Measurements from ENCODE around the gene SLC23A2. TPM values are rescaled to one million over a fixed set of nuclear protein-coding genes. Genes with fewer than 3 reads are reported as not detected.

Gene SLC23A2
- polyA plus RNA-seq, 3 donors, result 3.3 to 28.4 (median 6.4) TPM

DNA sequence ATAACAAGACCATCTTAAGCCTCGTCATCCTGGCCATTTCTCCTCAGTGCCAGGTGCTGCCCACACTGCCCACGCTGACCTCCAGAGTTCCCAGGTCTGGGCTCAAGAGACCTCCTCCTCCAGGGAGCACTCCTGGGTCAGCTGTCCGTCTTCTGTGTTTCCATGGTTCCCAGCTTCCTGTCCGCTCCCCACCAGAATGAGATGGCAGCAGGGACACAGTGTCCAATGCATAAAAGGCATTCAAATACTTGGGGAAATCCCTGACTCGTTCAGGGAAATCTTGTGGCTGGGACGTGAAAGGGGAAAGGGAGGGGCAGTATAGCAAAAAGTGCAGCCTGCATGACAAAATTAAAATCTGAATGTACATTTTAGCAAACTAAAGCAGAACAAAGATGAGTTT, 54.3 kb downstream of the SLC23A2 start:
- no peaks in the 10 kb centered on the region for H3K4me1 ChIP-seq (ENCODE audit: control insufficient read depth in 1 of 2, insufficient read depth in 2 of 2, low read length in 2 of 2)
- no peak overlapping the region for H3K4me3 Mint-ChIP-seq
- no peak overlapping the region for H2AFZ ChIP-seq (ENCODE audit: insufficient read depth, low read depth, low read length, poor library complexity, severe bottlenecking)
- no peak overlapping the region for H3K4me3 ChIP-seq (replicated peaks in 1 of 3; ENCODE audit: low read depth in 2 of 3, low read length in 3 of 3)
- H3K27ac Mint-ChIP-seq, result peak overlapping the region in 1 of 7 donors; percentile 23
- intact Hi-C loops (cut with micrococcal nuclease), result no loop called here
- H3K4me1 Mint-ChIP-seq, result peaks cover 25% of the 10 kb centered on the region
- peaks cover 44 to 52% of the 10 kb centered on the region in 2 donors for H3K36me3 Mint-ChIP-seq
- H3K27ac ChIP-seq (ENCODE audit: low read depth in 1 of 2, low read length in 2 of 2), result no peak overlapping the region
- H4K20me1 ChIP-seq (ENCODE audit: insufficient read depth, low read length), result peaks cover 69% of the 10 kb centered on the region
- TF ChIP-seq, protein P1, sequence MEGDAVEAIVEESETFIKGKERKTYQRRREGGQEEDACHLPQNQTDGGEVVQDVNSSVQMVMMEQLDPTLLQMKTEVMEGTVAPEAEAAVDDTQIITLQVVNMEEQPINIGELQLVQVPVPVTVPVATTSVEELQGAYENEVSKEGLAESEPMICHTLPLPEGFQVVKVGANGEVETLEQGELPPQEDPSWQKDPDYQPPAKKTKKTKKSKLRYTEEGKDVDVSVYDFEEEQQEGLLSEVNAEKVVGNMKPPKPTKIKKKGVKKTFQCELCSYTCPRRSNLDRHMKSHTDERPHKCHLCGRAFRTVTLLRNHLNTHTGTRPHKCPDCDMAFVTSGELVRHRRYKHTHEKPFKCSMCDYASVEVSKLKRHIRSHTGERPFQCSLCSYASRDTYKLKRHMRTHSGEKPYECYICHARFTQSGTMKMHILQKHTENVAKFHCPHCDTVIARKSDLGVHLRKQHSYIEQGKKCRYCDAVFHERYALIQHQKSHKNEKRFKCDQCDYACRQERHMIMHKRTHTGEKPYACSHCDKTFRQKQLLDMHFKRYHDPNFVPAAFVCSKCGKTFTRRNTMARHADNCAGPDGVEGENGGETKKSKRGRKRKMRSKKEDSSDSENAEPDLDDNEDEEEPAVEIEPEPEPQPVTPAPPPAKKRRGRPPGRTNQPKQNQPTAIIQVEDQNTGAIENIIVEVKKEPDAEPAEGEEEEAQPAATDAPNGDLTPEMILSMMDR (IDR thresholded peaks at IDR 0.05), result no peak
- H3K9ac ChIP-seq (ENCODE audit: insufficient read depth, low read length, poor library complexity, severe bottlenecking), result no peak overlapping the region
- H3K36me3 ChIP-seq (replicated peaks in 1 of 2; ENCODE audit: control insufficient read depth in 1 of 2, insufficient read depth in 2 of 2, low read length in 2 of 2), result peaks cover 6 to 48% of the 10 kb centered on the region in 2 donors
- H3K27me3 ChIP-seq (ENCODE audit: control insufficient read depth in 2 of 2, insufficient read depth in 2 of 2, low read length in 2 of 2), result no peaks in the 10 kb centered on the region
- WGBS (ENCODE audit: insufficient coverage), result 91% methylated on average over 3 of the region's 6 CpGs
- no peaks in the 10 kb centered on the region for H3K9me3 Mint-ChIP-seq
- H3K79me2 ChIP-seq (ENCODE audit: insufficient read depth, low read length), result peaks cover 14% of the 10 kb centered on the region
- no peaks in the 10 kb centered on the region for H3K9me3 ChIP-seq (replicated peaks in 1 of 2; ENCODE audit: control insufficient read depth in 1 of 2, insufficient read depth in 1 of 2, low read length in 2 of 2)
- no peak for DNase-seq
- H3K27me3 Mint-ChIP-seq (ENCODE audit: low read depth in 3 of 3), result peaks cover 0 to 2% (median 0%) of the 10 kb centered on the region in 3 donors
- no peak overlapping the region for H3K4me2 ChIP-seq (replicated peaks; ENCODE audit: extremely low read depth, low read length, poor library complexity, severe bottlenecking)

DNA sequence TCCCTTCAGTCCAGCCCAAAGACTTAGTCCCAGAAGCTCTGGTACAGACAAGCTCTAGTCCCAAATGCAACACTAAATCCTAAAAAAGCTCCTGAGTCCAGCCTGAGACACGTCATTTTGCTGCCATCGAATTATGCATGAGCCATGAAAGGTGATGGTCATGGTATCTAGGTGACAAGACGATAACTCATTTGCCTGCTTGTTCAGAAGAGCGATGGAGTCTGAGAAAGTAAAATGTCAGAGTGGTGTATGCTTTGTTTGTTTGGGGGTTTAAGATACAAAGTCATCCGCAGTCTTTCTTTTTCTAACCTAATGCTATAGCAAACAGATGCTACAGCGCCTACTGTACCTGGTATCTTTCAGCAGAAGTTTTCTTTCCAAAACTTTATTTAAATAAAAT, 54.7 kb downstream of the SLC23A2 start:
- H3K79me2 ChIP-seq (ENCODE audit: insufficient read depth, low read length), result peaks cover 14% of the 10 kb centered on the region
- intact Hi-C loops (cut with micrococcal nuclease), result no loop called here
- no peak overlapping the region for H3K4me3 Mint-ChIP-seq

More for the DNA sequence above, 54.7 kb downstream of the SLC23A2 start:
- H4K20me1 ChIP-seq (ENCODE audit: insufficient read depth, low read length), result peaks cover 73% of the 10 kb centered on the region
- Mint-ChIP-seq H3K27me3 (ENCODE audit: low read depth in 3 of 3) (peaks cover 0 to 2% (median 0%) of the 10 kb centered on the region in 3 donors), H3K27ac (no peak overlapping the region), H3K36me3 (peaks cover 44 to 49% of the 10 kb centered on the region in 2 donors), H3K4me1 (peaks cover 27% of the 10 kb centered on the region), H3K9me3 (no peaks in the 10 kb centered on the region)
- TF ChIP-seq, protein P1 (IDR thresholded peaks at IDR 0.05), result no peak
- no peak overlapping the region for H3K4me2 ChIP-seq (replicated peaks; ENCODE audit: extremely low read depth, low read length, poor library complexity, severe bottlenecking)
- no peak overlapping the region for H3K9ac ChIP-seq (ENCODE audit: insufficient read depth, low read length, poor library complexity, severe bottlenecking)
- no peaks in the 10 kb centered on the region for H3K27me3 ChIP-seq (ENCODE audit: control insufficient read depth in 2 of 2, insufficient read depth in 2 of 2, low read length in 2 of 2)
- H2AFZ ChIP-seq (ENCODE audit: insufficient read depth, low read depth, low read length, poor library complexity, severe bottlenecking), result no peak overlapping the region
- H3K36me3 ChIP-seq (replicated peaks in 1 of 2; ENCODE audit: control insufficient read depth in 1 of 2, insufficient read depth in 2 of 2, low read length in 2 of 2), result peaks cover 6 to 44% of the 10 kb centered on the region in 2 donors
- no peak overlapping the region for H3K27ac ChIP-seq (ENCODE audit: low read depth in 1 of 2, low read length in 2 of 2)
- DNase-seq, result no peak
- H3K4me3 ChIP-seq (replicated peaks in 1 of 3; ENCODE audit: low read depth in 2 of 3, low read length in 3 of 3), result no peak overlapping the region
- no CpG with 5 or more reads among the region's 6 CpGs for WGBS (ENCODE audit: insufficient coverage)
- H3K9me3 ChIP-seq (replicated peaks in 1 of 2; ENCODE audit: control insufficient read depth in 1 of 2, insufficient read depth in 1 of 2, low read length in 2 of 2), result no peaks in the 10 kb centered on the region
- H3K4me1 ChIP-seq (ENCODE audit: control insufficient read depth in 1 of 2, insufficient read depth in 2 of 2, low read length in 2 of 2), result no peaks in the 10 kb centered on the region
